D721Med (cell line): Measurements from ENCODE around the gene ISOC1.

Experiments used
- DNase-seq: peaks from one replicate; pipeline ENCODE4 v3.0.0; 2011; ENCODE audit warnings: low spot score; ENCODE audit not compliant: insufficient read length
- FAIRE-seq: peaks from 2 replicates; lab custom pipeline; 2011; peaks lifted over from hg19 to GRCh38; lab: Jason Lieb, UNC
- CTCF ChIP-seq: IDR thresholded peaks from 2 replicates; pipeline ENCODE4 v1.5.1; 2012; ENCODE audit warnings: mild to moderate bottlenecking, control low read depth; ENCODE audit not compliant: insufficient read depth; ENCODE audit errors: missing control alignments

Gene ISOC1

GRCh38 chr5:129103397-129103796 is 8.8 kb downstream of the ISOC1 start:
- no peak for DNase-seq
- no peak for FAIRE-seq
- no peak for TF ChIP-seq CTCF

GRCh38 chr5:129104915-129105455 is 10.4 kb downstream of the ISOC1 start:
- DNase-seq, result no peak
- no peak for FAIRE-seq
- TF ChIP-seq CTCF, result no peak

- no peak for FAIRE-seq
- no peak for TF ChIP-seq CTCF
- no peak for DNase-seq
Observed at GRCh38 chr5:129107637-129108036, 13.1 kb downstream of the ISOC1 start.

GRCh38 chr5:129110742-129111141 is 16.2 kb downstream of the ISOC1 start:
- no peak for TF ChIP-seq CTCF
- DNase-seq (no peak), FAIRE-seq (no peak)

- DNase-seq (no peak), FAIRE-seq (no peak)
- no peak for TF ChIP-seq CTCF
Observed at GRCh38 chr5:129111351-129111750, 16.8 kb downstream of the ISOC1 start.

- TF ChIP-seq CTCF, result no peak
- DNase-seq, result no peak
- no peak for FAIRE-seq
Observed at GRCh38 chr5:129112295-129112694, 17.7 kb downstream of the ISOC1 start.

GRCh38 chr5:129113867-129114266 is 19.3 kb downstream of the ISOC1 start:
- TF ChIP-seq CTCF, result no peak
- FAIRE-seq, result no peak
- DNase-seq, result no peak
